T-helper 1 cell treated with Interleukin-12 subunit alpha and Interleukin-12 subunit beta and Interleukin-4 antibody, amounts not matched to agents 30 μg/mL and 1 μg/mL, for 36 hours (primary cell): ENCODE data around the gene TTC32.
"Not testable (repeated sequence)": the region's sequence is repeated elsewhere in the genome, so short reads cannot be mapped to it uniquely, and the experiment has no call there.

ENCODE experiments used
- H3K27ac Mint-ChIP-seq: one replicate; pipeline ENCODE4 v1.8.0; 2021; ENCODE audit warnings: mild to moderate bottlenecking, mixed read lengths
- H3K27me3 Mint-ChIP-seq: one replicate; pipeline ENCODE4 v1.8.0; 2021; ENCODE audit warnings: low read depth, mixed read lengths
- H3K36me3 Mint-ChIP-seq: one replicate; pipeline ENCODE4 v1.8.0; 2021; ENCODE audit warnings: low read depth, mixed read lengths
- H3K4me1 Mint-ChIP-seq: one replicate; pipeline ENCODE4 v1.8.0; 2021; ENCODE audit warnings: low read depth, mixed read lengths
- H3K4me3 Mint-ChIP-seq: one replicate; pipeline ENCODE4 v1.8.0; 2021; ENCODE audit warnings: mild to moderate bottlenecking, moderate library complexity, mixed read lengths
- H3K9me3 Mint-ChIP-seq: one replicate; pipeline ENCODE4 v1.8.0; 2021; ENCODE audit warnings: mixed read lengths

The TTC32 gene

DNA sequence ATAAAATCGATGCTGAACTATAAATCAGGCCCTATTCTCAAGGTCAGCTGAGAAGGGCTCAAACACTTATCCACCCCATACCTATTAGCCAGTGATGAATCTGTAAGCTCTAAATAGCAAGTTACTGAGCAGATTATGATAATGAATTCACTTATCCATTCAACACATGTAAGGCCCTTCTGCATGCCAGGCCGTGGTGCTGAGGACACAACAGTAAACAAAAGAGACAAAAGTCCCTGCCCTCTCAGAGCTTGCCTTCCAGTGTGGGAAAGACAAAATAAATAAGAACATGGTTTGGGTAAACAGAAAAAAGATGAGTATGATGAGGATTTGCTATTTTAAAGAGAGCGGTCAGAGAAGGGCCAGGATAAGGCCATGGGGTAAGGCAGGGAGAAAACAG is 11.7 kb downstream of the TTC32 start:
- Mint-ChIP-seq H3K27ac (no peak overlapping the region), H3K27me3 (no peaks in the 10 kb centered on the region), H3K4me3 (no peak overlapping the region), H3K36me3 (peaks cover 14% of the 10 kb centered on the region), H3K9me3 (no peaks in the 10 kb centered on the region), H3K4me1 (peaks cover 28% of the 10 kb centered on the region)

DNA sequence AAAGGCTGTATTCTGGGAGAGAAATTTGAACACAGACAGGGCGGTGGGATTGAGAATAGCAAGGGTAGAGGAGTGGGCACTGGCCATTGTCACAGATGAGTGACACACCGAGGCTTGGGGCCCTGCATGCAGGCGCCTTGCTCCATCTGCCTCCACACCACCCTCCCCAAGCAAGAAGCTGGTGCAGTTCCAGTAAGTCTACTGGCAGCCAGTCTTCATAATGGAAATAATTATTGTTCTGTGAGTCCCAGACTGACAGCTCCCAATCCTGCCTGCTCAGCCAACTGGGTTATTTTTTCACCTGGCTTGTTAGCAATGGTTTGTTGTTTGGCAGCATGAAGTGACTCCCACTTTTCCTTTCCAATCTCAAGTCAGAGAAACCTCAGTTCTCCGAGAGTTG is 13.0 kb downstream of the TTC32 start:
- Mint-ChIP-seq H3K27me3 (no peaks in the 10 kb centered on the region), H3K9me3 (no peaks in the 10 kb centered on the region), H3K4me1 (peaks cover 17% of the 10 kb centered on the region), H3K4me3 (no peak overlapping the region), H3K36me3 (peaks cover 10% of the 10 kb centered on the region), H3K27ac (no peak overlapping the region)

DNA sequence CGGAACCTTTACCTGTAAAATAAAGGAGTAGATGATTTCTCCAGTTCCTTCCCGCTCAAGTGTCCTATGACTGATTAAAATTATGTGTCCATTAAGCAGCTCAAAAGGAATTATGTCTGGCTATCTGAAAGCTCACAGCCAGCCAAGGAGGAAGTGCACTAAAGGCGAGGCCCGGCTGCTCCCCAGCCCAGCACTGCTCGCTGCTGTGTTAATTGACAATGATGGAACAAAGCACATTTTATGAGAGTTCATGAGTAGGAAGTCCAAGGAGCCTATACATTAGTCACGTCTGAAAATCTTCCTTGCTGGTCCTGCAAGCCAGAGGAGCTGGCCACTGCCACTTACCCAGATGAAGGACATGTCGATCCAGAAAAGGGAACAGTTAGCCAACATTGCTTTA is 14.3 kb downstream of the TTC32 start:
- peaks cover 10% of the 10 kb centered on the region for H3K4me1 Mint-ChIP-seq
- peaks cover 5% of the 10 kb centered on the region for H3K36me3 Mint-ChIP-seq
- no peaks in the 10 kb centered on the region for H3K9me3 Mint-ChIP-seq
- H3K27ac Mint-ChIP-seq: no peak overlapping the region
- no peaks in the 10 kb centered on the region for H3K27me3 Mint-ChIP-seq
- no peak overlapping the region for H3K4me3 Mint-ChIP-seq

DNA sequence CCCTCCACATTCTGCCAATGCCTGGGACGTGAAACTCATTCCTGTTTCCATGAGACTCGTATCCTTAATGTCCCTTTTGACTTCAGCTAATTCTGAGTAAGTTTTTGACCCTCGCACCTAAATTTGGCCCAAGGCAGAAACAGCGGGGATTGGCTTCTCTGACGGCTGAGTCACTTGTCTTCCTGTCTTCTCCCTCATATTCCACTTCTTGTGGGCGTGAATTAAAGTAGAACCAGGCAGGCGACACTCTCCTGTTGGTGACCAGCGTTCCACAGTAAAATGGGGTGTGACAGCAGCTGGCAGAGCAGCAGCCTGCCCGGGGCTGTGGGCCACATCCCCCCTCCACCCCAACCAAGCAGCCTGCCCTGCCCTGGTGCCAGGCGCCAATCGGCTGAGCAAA is 15.5 kb downstream of the TTC32 start:
- Mint-ChIP-seq H3K4me1 (peaks cover 5% of the 10 kb centered on the region), H3K4me3 (no peak overlapping the region), H3K36me3 (no peaks in the 10 kb centered on the region), H3K27me3 (no peaks in the 10 kb centered on the region), H3K27ac (no peak overlapping the region), H3K9me3 (no peaks in the 10 kb centered on the region)

DNA sequence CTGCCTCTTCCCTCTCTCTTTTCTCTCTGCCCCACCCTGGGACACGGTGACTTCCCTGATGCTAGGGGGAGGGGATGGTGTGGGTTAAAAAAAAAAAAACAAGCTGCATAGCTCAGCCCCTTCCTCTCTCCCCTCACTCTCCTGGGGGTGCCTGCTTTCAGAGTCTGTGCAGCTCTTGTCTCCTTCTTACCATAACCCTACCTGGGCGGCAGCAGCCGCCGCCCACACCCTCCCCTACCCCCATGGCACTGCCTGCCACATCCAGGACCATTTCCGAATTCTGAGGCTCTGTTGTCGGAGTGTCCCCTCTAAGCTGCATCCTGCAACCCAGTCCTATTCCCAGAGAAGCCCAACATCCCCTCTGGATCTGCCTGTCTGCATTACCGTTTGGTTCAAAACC is 16.0 kb downstream of the TTC32 start:
- no peak overlapping the region for H3K4me3 Mint-ChIP-seq
- no peaks in the 10 kb centered on the region for H3K27me3 Mint-ChIP-seq
- no peaks in the 10 kb centered on the region for H3K9me3 Mint-ChIP-seq
- H3K36me3 Mint-ChIP-seq: no peaks in the 10 kb centered on the region
- peaks cover 5% of the 10 kb centered on the region for H3K4me1 Mint-ChIP-seq
- no peak overlapping the region for H3K27ac Mint-ChIP-seq

DNA sequence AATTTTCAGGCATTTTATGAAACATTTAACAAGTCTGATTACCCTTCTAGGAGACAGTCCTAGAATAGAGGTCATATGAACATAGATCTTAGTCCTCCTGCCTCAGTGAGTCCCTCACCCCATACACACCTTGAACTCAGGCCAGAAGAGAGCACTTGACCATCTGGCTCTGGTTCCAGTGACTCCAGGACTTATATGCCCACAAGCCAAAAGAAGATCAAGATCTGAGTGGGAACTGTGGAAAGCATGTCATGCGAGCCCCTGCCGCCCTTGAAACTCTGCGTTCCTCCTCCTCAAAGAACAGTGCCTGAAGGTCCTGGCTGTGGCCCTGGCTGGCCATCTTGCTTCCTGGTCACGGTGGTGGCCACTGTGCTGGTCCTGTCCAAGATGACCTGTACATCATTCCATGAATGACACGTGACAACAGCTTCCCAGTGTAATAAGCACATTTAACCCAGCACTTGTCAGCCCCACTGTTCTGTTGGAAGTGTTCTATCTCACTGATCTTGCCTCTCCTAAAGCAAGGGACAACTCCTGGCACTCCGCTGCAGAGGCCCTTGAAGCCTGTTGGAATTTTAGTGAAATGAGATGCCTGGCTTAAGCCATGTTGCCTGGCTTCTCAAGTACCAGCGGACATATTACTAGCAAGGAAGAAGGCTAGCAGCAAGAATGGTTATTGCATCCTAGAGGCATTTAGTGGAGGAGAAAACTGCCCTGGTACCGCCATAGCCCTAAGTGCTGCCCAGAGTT is 17.6 kb downstream of the TTC32 start:
- H3K4me1 Mint-ChIP-seq: no peaks in the 10 kb centered on the region
- no peak overlapping the region for H3K4me3 Mint-ChIP-seq
- H3K9me3 Mint-ChIP-seq: no peaks in the 10 kb centered on the region
- no peaks in the 10 kb centered on the region for H3K27me3 Mint-ChIP-seq
- peaks cover 3% of the 10 kb centered on the region for H3K36me3 Mint-ChIP-seq
- no peak overlapping the region for H3K27ac Mint-ChIP-seq

DNA sequence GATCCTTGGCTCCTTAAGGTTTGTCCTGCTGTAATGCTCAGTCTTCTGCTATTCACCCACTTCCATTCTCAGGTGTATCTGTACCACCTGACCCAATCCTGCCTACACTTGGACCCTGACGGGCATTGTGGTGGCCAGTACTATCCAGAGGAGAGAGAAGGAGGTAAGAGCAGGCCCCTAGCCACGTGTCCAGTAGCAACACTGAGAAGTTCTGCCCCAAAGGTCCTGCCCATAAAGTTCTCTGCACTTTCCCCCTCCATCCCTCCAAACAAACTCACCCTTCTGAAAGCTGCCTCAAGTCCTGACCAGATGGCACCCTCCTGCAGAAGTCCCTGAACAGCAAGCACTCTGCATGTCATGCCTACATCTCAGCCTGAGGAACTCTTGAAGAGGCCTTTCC is 18.3 kb downstream of the TTC32 start:
- H3K27me3 Mint-ChIP-seq: no peaks in the 10 kb centered on the region
- no peak overlapping the region for H3K4me3 Mint-ChIP-seq
- no peaks in the 10 kb centered on the region for H3K9me3 Mint-ChIP-seq
- H3K36me3 Mint-ChIP-seq: peaks cover 4% of the 10 kb centered on the region
- H3K4me1 Mint-ChIP-seq: no peaks in the 10 kb centered on the region
- H3K27ac Mint-ChIP-seq: no peak overlapping the region

DNA sequence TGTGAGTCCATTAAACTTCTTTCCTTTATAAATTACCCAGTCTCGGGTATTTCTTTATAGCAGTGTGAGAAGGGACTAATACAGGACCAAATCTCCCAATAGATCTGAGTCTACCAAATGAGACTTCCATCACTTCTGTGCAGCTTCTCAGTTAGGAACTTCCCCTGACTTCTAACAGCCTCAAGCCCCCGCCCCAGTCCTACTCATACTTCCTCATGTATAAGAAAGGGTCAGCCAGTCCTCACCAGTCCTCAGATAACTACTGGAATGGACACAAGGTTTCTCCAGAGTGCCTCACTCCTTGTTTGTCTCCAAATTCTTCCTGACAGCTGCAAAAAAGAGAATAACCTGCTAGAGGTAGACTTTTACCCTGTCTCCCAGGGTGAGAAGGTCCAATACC is 19.5 kb downstream of the TTC32 start:
- H3K27me3 Mint-ChIP-seq: no peaks in the 10 kb centered on the region
- H3K27ac Mint-ChIP-seq: no peak overlapping the region
- no peak overlapping the region for H3K4me3 Mint-ChIP-seq
- H3K9me3 Mint-ChIP-seq: no peaks in the 10 kb centered on the region
- H3K36me3 Mint-ChIP-seq: peaks cover 4% of the 10 kb centered on the region
- no peaks in the 10 kb centered on the region for H3K4me1 Mint-ChIP-seq

DNA sequence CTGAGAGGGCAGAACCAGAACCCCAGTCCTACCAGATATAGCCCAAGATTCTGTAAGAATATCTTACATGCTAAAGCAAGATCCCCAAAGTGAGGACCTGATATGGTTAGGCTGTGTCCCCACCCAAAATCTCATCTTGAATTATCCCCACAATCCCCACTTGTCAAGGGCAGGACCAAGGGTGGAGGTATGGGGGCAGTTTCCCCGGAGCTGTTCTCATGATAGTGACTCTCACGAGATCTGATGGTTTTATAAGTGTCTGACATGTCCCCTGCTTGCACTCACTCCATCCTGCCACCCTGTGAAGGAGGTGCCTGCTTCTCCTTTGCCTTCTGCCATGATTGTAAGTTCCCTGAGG is 19.9 kb downstream of the TTC32 start:
- no peaks in the 10 kb centered on the region for H3K27me3 Mint-ChIP-seq
- no peaks in the 10 kb centered on the region for H3K4me1 Mint-ChIP-seq
- H3K36me3 Mint-ChIP-seq: peaks cover 4% of the 10 kb centered on the region
- no peaks in the 10 kb centered on the region for H3K9me3 Mint-ChIP-seq
- H3K4me3 Mint-ChIP-seq: no peak overlapping the region
- H3K27ac Mint-ChIP-seq: no peak overlapping the region

DNA sequence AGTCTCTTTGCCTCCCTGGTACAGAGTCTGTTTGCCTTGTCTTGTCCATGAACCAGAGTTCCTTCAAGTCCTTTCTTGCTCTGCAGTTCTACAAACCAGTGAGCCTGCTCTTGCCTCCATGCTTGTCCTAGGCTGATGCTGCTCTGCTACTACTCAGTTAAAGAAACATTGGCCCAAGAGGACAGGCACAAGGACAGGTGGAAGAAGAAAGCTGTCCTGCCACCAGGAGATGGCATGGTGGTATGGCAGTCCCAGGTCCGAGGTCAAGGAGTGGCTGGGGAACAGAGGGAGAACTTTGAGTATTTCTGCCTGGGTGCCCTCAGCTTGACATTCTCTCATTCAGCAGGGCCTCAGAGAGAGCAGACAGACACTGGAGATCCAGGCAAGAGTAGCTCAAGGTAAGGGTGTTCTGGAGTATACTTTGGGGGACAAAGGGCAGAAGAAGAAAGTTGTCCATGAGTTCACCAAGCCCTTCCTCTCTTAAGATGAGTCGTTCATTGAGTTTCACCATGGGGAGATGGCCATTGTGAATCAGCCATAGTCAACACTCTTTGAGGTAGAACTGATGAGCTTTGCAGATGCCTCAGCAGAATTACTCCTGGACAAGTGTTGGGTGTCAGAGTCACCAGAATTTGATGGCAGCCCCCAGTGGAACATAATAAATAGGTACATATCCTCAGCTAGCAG is 20.4 kb downstream of the TTC32 start:
- no peak overlapping the region for H3K27ac Mint-ChIP-seq
- no peaks in the 10 kb centered on the region for H3K9me3 Mint-ChIP-seq
- no peak overlapping the region for H3K4me3 Mint-ChIP-seq
- peaks cover 7% of the 10 kb centered on the region for H3K36me3 Mint-ChIP-seq
- no peaks in the 10 kb centered on the region for H3K4me1 Mint-ChIP-seq
- H3K27me3 Mint-ChIP-seq: no peaks in the 10 kb centered on the region

DNA sequence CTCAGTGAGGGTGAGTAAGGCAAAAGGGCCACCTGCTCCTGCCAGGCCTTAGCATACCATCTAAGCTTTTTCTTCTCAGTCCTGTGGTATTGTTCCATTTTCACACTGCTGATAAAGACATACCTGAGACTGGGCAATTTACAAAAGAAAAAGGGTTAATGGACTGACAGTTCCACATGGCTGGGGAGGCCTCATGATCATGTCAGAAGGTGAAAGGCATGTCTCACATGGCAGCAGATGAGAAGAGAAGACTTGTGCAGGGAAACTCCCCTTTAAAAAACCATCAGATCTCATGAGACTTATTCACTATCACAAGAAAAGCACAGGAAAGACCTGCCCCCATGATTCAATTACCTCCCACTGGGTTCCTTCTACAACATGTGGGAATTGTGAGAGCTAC is 21.6 kb downstream of the TTC32 start:
- H3K27me3 Mint-ChIP-seq, H3K9me3 Mint-ChIP-seq, H3K27ac Mint-ChIP-seq, H3K4me1 Mint-ChIP-seq, H3K4me3 Mint-ChIP-seq, H3K36me3 Mint-ChIP-seq: not testable (repeated sequence)

DNA sequence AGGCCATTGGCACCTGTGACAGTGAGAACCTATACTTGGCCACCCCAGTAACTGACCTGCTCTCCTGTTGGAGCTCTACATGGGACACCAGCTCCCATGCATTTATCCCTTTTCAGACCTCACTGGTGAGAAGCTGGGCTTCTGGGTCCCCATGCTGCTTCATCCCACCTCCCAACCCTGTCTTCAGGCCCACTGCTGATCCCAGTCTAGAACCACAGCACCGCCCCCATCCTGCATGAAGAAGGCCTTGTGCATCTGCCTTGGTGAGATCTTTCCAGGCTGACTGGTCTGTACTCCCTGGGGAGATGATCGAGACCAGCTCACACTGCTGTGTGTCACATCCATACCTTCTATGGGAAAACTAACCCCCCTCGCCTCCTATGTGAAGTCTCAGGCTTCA is 22.7 kb downstream of the TTC32 start:
- Mint-ChIP-seq H3K27me3 (no peaks in the 10 kb centered on the region), H3K27ac (no peak overlapping the region)

DNA sequence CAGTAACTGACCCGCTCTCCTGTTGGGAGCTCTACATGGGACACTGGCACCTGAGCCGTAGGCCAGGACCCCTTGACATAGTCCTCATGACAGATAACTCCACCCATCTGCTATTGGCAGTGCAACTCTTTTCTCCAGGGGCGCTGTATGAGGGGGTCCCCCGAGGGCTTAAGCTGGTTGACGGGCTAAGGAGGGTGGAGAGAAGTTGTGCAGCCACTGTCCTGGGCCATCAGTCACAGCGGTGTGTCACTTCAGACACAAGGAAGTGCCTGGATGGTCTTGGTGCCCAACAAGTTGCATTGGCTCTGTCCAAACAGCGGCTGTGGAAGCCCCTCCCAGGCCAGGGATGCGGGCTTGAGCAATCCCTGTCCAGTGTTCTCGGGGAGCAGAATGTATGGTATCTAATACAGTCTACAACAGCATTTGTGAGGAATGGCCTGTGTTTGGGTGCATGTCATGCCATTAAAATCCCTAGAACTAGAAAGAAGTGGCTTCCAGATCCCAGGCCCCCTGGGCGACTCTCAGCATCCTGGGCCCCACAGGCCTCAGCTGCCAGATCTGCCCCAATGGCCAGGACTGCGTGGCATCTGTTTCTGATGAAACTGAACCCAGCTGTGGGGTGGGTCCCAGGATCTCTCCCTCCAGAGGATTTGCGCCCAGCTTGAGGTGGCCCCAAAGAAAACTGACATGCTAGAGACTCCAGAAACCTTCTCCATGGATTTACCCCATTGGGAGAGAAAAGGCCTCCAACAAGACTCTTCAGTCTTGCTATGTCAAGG is 23.3 kb downstream of the TTC32 start:
- Mint-ChIP-seq H3K36me3 (peaks cover 13% of the 10 kb centered on the region), H3K9me3 (no peaks in the 10 kb centered on the region), H3K27ac (no peak overlapping the region), H3K4me3 (no peak overlapping the region), H3K4me1 (no peaks in the 10 kb centered on the region), H3K27me3 (no peaks in the 10 kb centered on the region)

More for the DNA sequence above, 22.7 kb downstream of the TTC32 start:
- no peaks in the 10 kb centered on the region for H3K4me1 Mint-ChIP-seq
- H3K36me3 Mint-ChIP-seq: peaks cover 11% of the 10 kb centered on the region
- H3K9me3 Mint-ChIP-seq: no peaks in the 10 kb centered on the region
- no peak overlapping the region for H3K4me3 Mint-ChIP-seq

DNA sequence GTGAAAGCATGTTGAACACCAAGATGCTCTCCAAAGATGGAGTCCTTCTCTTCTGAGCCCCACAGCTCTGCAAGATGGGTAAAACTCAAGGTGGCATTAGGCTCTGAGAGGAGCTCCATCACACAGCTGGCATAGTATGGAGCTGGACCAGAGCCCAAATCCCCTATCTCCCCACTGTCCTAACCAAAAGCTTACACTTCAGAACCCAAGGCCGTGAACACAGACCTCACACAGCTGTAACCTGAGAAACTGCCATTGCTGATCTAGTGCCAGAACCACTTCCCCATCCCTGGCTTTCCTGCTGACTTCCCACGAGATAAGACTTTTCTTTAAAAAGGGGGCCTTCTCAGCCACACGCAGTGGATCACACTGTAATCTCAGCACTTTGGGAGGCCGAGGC is 25.0 kb downstream of the TTC32 start:
- no peaks in the 10 kb centered on the region for H3K9me3 Mint-ChIP-seq
- H3K36me3 Mint-ChIP-seq: peaks cover 16% of the 10 kb centered on the region
- no peak overlapping the region for H3K27ac Mint-ChIP-seq
- no peaks in the 10 kb centered on the region for H3K27me3 Mint-ChIP-seq
- no peaks in the 10 kb centered on the region for H3K4me1 Mint-ChIP-seq
- no peak overlapping the region for H3K4me3 Mint-ChIP-seq

DNA sequence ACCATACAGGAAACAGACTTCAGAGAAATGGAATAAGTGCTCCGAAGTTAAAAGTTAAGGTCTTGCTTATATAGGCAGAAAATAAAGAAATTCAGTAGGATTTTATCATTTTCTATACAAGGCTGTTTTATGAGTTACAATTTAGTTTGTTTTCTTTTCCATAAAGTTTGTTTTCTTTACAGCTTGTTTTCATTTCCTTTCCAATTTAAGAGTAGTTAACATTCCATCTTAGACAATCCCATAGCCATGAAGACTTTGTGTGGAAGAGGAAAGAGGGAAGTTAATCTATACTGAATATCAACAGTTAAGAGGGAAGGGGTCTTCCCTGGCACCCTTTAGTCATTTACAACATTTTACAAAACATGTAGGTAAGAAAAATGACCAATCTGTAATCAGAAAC is 26.5 kb downstream of the TTC32 start:
- Mint-ChIP-seq H3K27ac (no peak overlapping the region), H3K9me3 (no peaks in the 10 kb centered on the region), H3K4me3 (no peak overlapping the region), H3K4me1 (no peaks in the 10 kb centered on the region), H3K36me3 (peaks cover 20% of the 10 kb centered on the region), H3K27me3 (no peaks in the 10 kb centered on the region)
